ENCODE results near the gene SPATA13. TPM values are rescaled to one million over a fixed set of nuclear protein-coding genes. Genes with fewer than 3 reads are reported as not detected.

SPATA13 gene
- total RNA-seq, 1 experiment from 2014 or later = 22.1 TPM

GRCh38 chr13:24153979-24154701, 6.4 kb upstream of the SPATA13 start:
- no peak for DNase-seq (ENCODE audit: low read depth, low spot score)
- in situ Hi-C loops (cut with HindIII; ENCODE audit: low pct_unique_long_range_greater_than_20kb, low sequenced_read_pairs) = no loop called here

- in situ Hi-C loops (cut with HindIII; ENCODE audit: low pct_unique_long_range_greater_than_20kb, low sequenced_read_pairs) = no loop called here
- no peak for DNase-seq (ENCODE audit: low read depth, low spot score)
Observed at GRCh38 chr13:24159357-24159756, 1.2 kb upstream of the SPATA13 start.

GRCh38 chr13:24161010-24161775, 673 bp downstream of the SPATA13 start:
- in situ Hi-C loops (cut with HindIII; ENCODE audit: low pct_unique_long_range_greater_than_20kb, low sequenced_read_pairs) = no loop called here
- DNase-seq (ENCODE audit: low read depth, low spot score) = no peak

- in situ Hi-C loops (cut with HindIII; ENCODE audit: low pct_unique_long_range_greater_than_20kb, low sequenced_read_pairs) = no loop called here
- no peak for DNase-seq (ENCODE audit: low read depth, low spot score)
Observed at GRCh38 chr13:24161980-24162525, 1.5 kb downstream of the SPATA13 start.

GRCh38 chr13:24162604-24163003, 2.1 kb downstream of the SPATA13 start:
- DNase-seq (ENCODE audit: low read depth, low spot score) = no peak
- in situ Hi-C loops (cut with HindIII; ENCODE audit: low pct_unique_long_range_greater_than_20kb, low sequenced_read_pairs) = no loop called here

GRCh38 chr13:24165746-24166145, 5.2 kb downstream of the SPATA13 start:
- DNase-seq (ENCODE audit: low read depth, low spot score) = no peak
- in situ Hi-C loops (cut with HindIII; ENCODE audit: low pct_unique_long_range_greater_than_20kb, low sequenced_read_pairs) = no loop called here

- in situ Hi-C loops (cut with HindIII; ENCODE audit: low pct_unique_long_range_greater_than_20kb, low sequenced_read_pairs) = no loop called here
- DNase-seq (ENCODE audit: low read depth, low spot score) = no peak
Observed at GRCh38 chr13:24166561-24166960, 6.0 kb downstream of the SPATA13 start.

- DNase-seq (ENCODE audit: low read depth, low spot score) = no peak
- in situ Hi-C loops (cut with HindIII; ENCODE audit: low pct_unique_long_range_greater_than_20kb, low sequenced_read_pairs) = no loop called here
Observed at GRCh38 chr13:24167666-24168391, 7.3 kb downstream of the SPATA13 start.

GRCh38 chr13:24168392-24168750, 7.9 kb downstream of the SPATA13 start:
- in situ Hi-C loops (cut with HindIII; ENCODE audit: low pct_unique_long_range_greater_than_20kb, low sequenced_read_pairs) = no loop called here
- peak; percentile 75 for DNase-seq (ENCODE audit: low read depth, low spot score)

GRCh38 chr13:24168979-24169378, 8.5 kb downstream of the SPATA13 start:
- in situ Hi-C loops (cut with HindIII; ENCODE audit: low pct_unique_long_range_greater_than_20kb, low sequenced_read_pairs) = no loop called here
- DNase-seq (ENCODE audit: low read depth, low spot score) = no peak

- DNase-seq (ENCODE audit: low read depth, low spot score) = no peak
- in situ Hi-C loops (cut with HindIII; ENCODE audit: low pct_unique_long_range_greater_than_20kb, low sequenced_read_pairs) = no loop called here
Observed at GRCh38 chr13:24172071-24172470, 11.6 kb downstream of the SPATA13 start.

GRCh38 chr13:24173795-24174194, 13.3 kb downstream of the SPATA13 start:
- no peak for DNase-seq (ENCODE audit: low read depth, low spot score)
- in situ Hi-C loops (cut with HindIII; ENCODE audit: low pct_unique_long_range_greater_than_20kb, low sequenced_read_pairs) = no loop called here

- in situ Hi-C loops (cut with HindIII; ENCODE audit: low pct_unique_long_range_greater_than_20kb, low sequenced_read_pairs) = no loop called here
- no peak for DNase-seq (ENCODE audit: low read depth, low spot score)
Observed at GRCh38 chr13:24175847-24176246, 15.3 kb downstream of the SPATA13 start.

- in situ Hi-C loops (cut with HindIII; ENCODE audit: low pct_unique_long_range_greater_than_20kb, low sequenced_read_pairs) = no loop called here
Observed at GRCh38 chr13:24176351-24177101, 16.0 kb downstream of the SPATA13 start.

GRCh38 chr13:24178847-24179485, 18.4 kb downstream of the SPATA13 start:
- DNase-seq (ENCODE audit: low read depth, low spot score) = peak; percentile 60
- in situ Hi-C loops (cut with HindIII; ENCODE audit: low pct_unique_long_range_greater_than_20kb, low sequenced_read_pairs) = no loop called here

More at GRCh38 chr13:24176351-24177101, 16.0 kb downstream of the SPATA13 start:
- no peak for DNase-seq (ENCODE audit: low read depth, low spot score)

- DNase-seq (ENCODE audit: low read depth, low spot score) = no peak
- in situ Hi-C loops (cut with HindIII; ENCODE audit: low pct_unique_long_range_greater_than_20kb, low sequenced_read_pairs) = no loop called here
Observed at GRCh38 chr13:24179486-24179850, 18.9 kb downstream of the SPATA13 start.

GRCh38 chr13:24180750-24181377, 20.3 kb downstream of the SPATA13 start:
- no peak for DNase-seq (ENCODE audit: low read depth, low spot score)
- in situ Hi-C loops (cut with HindIII; ENCODE audit: low pct_unique_long_range_greater_than_20kb, low sequenced_read_pairs) = no loop called here

Measured in SK-MEL-5 (cell line).